HepG2 (cell line): ENCODE results near the gene GPR22. TPM values are rescaled to one million over a fixed set of nuclear protein-coding genes. Genes with fewer than 3 reads are reported as not detected.

ENCODE experiments used
- ATAC-seq: fragments of 200-7000 bp; cut with Tn5 transposase; 3 replicates; pipeline ENCODE4 v1.9.1; 2020; ENCODE audit warnings: mild to moderate bottlenecking, moderate library complexity
- BruUV-seq: library from RNA; stranded (reverse); fragments of 400-500 nt; replicated peaks from 2 replicates; lab custom pipeline; 2021; lab: Mats Ljungman, UMichigan
- CTCF ChIA-PET: fragments of 300-600 bp; formaldehyde crosslinking; extraction: SDS; loops from one replicate; lab custom pipeline; 2021; ENCODE audit warnings: low total read pairs, inconsistent platforms, low intra/inter-chr PET ratio; lab: Yijun Ruan, JAX
- POLR2A ChIA-PET: fragments of 350-600 bp; sonication (Branson Sonifier 250); formaldehyde crosslinking; loops from one replicate; lab custom pipeline; 2020; ENCODE audit warnings: antibody characterized with exemption, inconsistent platforms; lab: Yijun Ruan, JAX
- DNase-seq: peaks from one replicate; pipeline ENCODE4 v3.0.0-alpha.2; 2015; ENCODE audit warnings: low spot score
- FAIRE-seq: peaks from 3 replicates; lab custom pipeline; 2011; peaks lifted over from hg19 to GRCh38; lab: Jason Lieb, UNC
- H2AFZ ChIP-seq: one replicate; pipeline ENCODE4 v1.6.1; 2011; ENCODE audit warnings: low read length, inconsistent platforms
- H3K27ac ChIP-seq: fragments of 300-600 bp; 3 replicates; pipeline ENCODE4 v1.8.0; 2011; ENCODE audit warnings: mixed run types, mild to moderate bottlenecking, mixed read lengths, low read length, inconsistent platforms; ENCODE audit not compliant: insufficient read depth; ENCODE audit errors: extremely low read length
- H3K27me3 ChIP-seq, 2 experiments: fragments of 200-600 bp in 1 of 2; 2 replicates in 1 of 2; 3 replicates in 1 of 2; pipeline versions ENCODE4 v1.6.0 to v1.8.0; 2011; ENCODE audit warnings: low read length in 2 of 2, mild to moderate bottlenecking in 2 of 2, moderate library complexity in 2 of 2, inconsistent platforms in 1 of 2; ENCODE audit not compliant: insufficient read depth in 2 of 2, control insufficient read depth in 1 of 2
- H3K36me3 ChIP-seq, 2 experiments: fragments of 200-600 bp in 1 of 2; replicated peaks in 1 of 2; 2 replicates in 1 of 2; 3 replicates in 1 of 2; pipeline versions ENCODE4 v1.5.1 to v1.8.0; 2011; ENCODE audit warnings: low read length in 2 of 2, inconsistent platforms in 1 of 2; ENCODE audit not compliant: insufficient read depth in 2 of 2, control insufficient read depth in 1 of 2
- H3K4me1 ChIP-seq: 2 replicates; pipeline ENCODE4 v1.5.1; 2012; ENCODE audit warnings: low read length, inconsistent platforms; ENCODE audit not compliant: insufficient read depth
- H3K4me2 ChIP-seq: 2 replicates; pipeline ENCODE4 v1.6.0; 2011; ENCODE audit warnings: low read depth, low read length, inconsistent platforms
- H3K4me3 ChIP-seq, 3 experiments: fragments of 200-600 bp in 1 of 3; sonication (generic), shearing (Covaris generic) in 1 of 3; replicated peaks in 1 of 3; 2 replicates each; pipeline ENCODE4 v1.5.1; 2011 to 2016; ENCODE audit warnings: low read length in 3 of 3, inconsistent platforms in 2 of 3, low read depth in 2 of 3, mild to moderate bottlenecking in 2 of 3, control low read depth in 1 of 3, mixed read lengths in 1 of 3; ENCODE audit not compliant: insufficient read depth in 1 of 3
- H3K79me2 ChIP-seq: one replicate; pipeline ENCODE4 v1.6.1; 2011; ENCODE audit warnings: low read length, inconsistent platforms; ENCODE audit not compliant: insufficient read depth
- H3K9ac ChIP-seq: 2 replicates; pipeline ENCODE4 v1.6.0; 2011; ENCODE audit warnings: mild to moderate bottlenecking, low read depth, low read length, inconsistent platforms; ENCODE audit not compliant: insufficient read depth
- H3K9me3 ChIP-seq: 2 replicates; pipeline ENCODE4 v1.5.1; 2012; ENCODE audit warnings: mild to moderate bottlenecking, low read length
- H4K20me1 ChIP-seq: 2 replicates; pipeline ENCODE4 v1.6.0; 2011; ENCODE audit warnings: inconsistent platforms, mild to moderate bottlenecking, low read length, moderate library complexity; ENCODE audit not compliant: insufficient read depth
- HNRNPUL1 ChIP-seq: fragments of 200-400 bp; formaldehyde crosslinking; IDR thresholded peaks from 2 replicates; pipeline ENCODE4 v1.6.1; 2017; ENCODE audit warnings: low read depth, mild to moderate bottlenecking, low read length, moderate library complexity
- KDM4B ChIP-seq: sonication (generic); formaldehyde crosslinking; IDR thresholded peaks from 2 replicates; pipeline ENCODE4 v1.4.0; 2020; ENCODE audit warnings: missing genetic modification reagents
- MED8 ChIP-seq: sonication (generic); formaldehyde crosslinking; IDR thresholded peaks from 2 replicates; pipeline ENCODE4 v1.8.1; 2023; ENCODE audit warnings: mild to moderate bottlenecking, missing genetic modification reagents; ENCODE audit not compliant: insufficient replicate concordance
- NFE2 ChIP-seq: sonication (generic); formaldehyde crosslinking; IDR thresholded peaks from 2 replicates; pipeline ENCODE4 v1.4.0; 2020; ENCODE audit warnings: missing genetic modification reagents
- NRL ChIP-seq: sonication (generic); formaldehyde crosslinking; IDR thresholded peaks from 2 replicates; pipeline ENCODE4 v1.5.0; 2020; ENCODE audit warnings: missing genetic modification reagents, mild to moderate bottlenecking, moderate library complexity, borderline replicate concordance
- PCBP1 ChIP-seq: fragments of 200-400 bp; formaldehyde crosslinking; IDR thresholded peaks from 2 replicates; pipeline ENCODE4 v1.6.1; 2017; ENCODE audit warnings: mild to moderate bottlenecking, low read depth, low read length, borderline replicate concordance
- REL ChIP-seq: sonication (generic); formaldehyde crosslinking; conservative IDR thresholded peaks from 2 replicates; pipeline ENCODE4 v1.8.0; 2022; ENCODE audit warnings: mild to moderate bottlenecking, missing genetic modification reagents, moderate library complexity
- SMYD3 ChIP-seq: sonication (generic); formaldehyde crosslinking; IDR thresholded peaks from 2 replicates; pipeline ENCODE4 v1.8.1; 2023; ENCODE audit warnings: mild to moderate bottlenecking, missing genetic modification reagents
- STAT5B ChIP-seq: sonication (generic); formaldehyde crosslinking; IDR thresholded peaks from 2 replicates; pipeline ENCODE4 v1.4.0; 2020; ENCODE audit warnings: missing genetic modification reagents
- ZNF546 ChIP-seq: sonication (generic); formaldehyde crosslinking; conservative IDR thresholded peaks from 2 replicates; pipeline ENCODE4 v1.8.1; 2023; ENCODE audit warnings: mild to moderate bottlenecking, missing genetic modification reagents
- ZNF547 ChIP-seq: sonication (generic); formaldehyde crosslinking; IDR thresholded peaks from 2 replicates; pipeline ENCODE4 v1.5.1; 2020; ENCODE audit warnings: mild to moderate bottlenecking, missing genetic modification reagents
- ZNF556 ChIP-seq: sonication (generic); formaldehyde crosslinking; IDR thresholded peaks from 2 replicates; pipeline ENCODE4 v1.4.0; 2020; ENCODE audit warnings: mild to moderate bottlenecking, missing genetic modification reagents, borderline replicate concordance
- WGBS: methylation state at CpG from one replicate; pipeline ENCODE4 v1.1.6; 2017; ENCODE audit warnings: low lambda C conversion rate; 5-methylcytosine and 5-hydroxymethylcytosine counted together
- in situ Hi-C: cut with HindIII; loops from 2 replicates; pipeline ENCODE4 v1.10.0; 2017; ENCODE audit warnings: low pct_unique_long_range_greater_than_20kb; ENCODE audit not compliant: extremely low pct_ligation_motif_present
- intact Hi-C: fragments of 100-400 bp; cut with micrococcal nuclease; formaldehyde crosslinking; loops from one replicate; pipeline ENCODE4 v1.10.0; 2022; ENCODE audit not compliant: unreplicated experiment
- polyA plus RNA-seq, 8 experiments: library from polyadenylated mRNA; depleted of rRNA in 3 of 8; stranded (reverse) in 7 of 8; unstranded in 1 of 8; fragments of >200 nt; fragmentation: Illumina TruSeq in 4 of 8; extraction: Trizol in 4 of 8; gene quantifications; 2 replicates each; pipeline versions ENCODE4 v1.2.1 to v1.2.3, GENCODE V29; 2011 to 2016; ENCODE audit warnings: low read depth in 4 of 8, missing spikeins in 1 of 8, mixed read lengths in 1 of 8; ENCODE audit not compliant: insufficient read depth in 1 of 8
- total RNA-seq, 5 experiments: library from RNA; depleted of rRNA; stranded (reverse); fragments of >200 nt; fragmentation: Illumina TruSeq; extraction: Trizol; gene quantifications; 2 replicates each; pipeline ENCODE4 v1.2.3, GENCODE V29; 2016; ENCODE audit warnings: low read depth in 1 of 5
- TF ChIP-seq, protein P1 (sequence below): sonication (generic); formaldehyde crosslinking; IDR thresholded peaks from 2 replicates; pipeline ENCODE4 v1.5.1; 2020; ENCODE audit warnings: missing genetic modification reagents, mild to moderate bottlenecking, borderline replicate concordance
- TF ChIP-seq, protein P2 (sequence below): sonication (generic); formaldehyde crosslinking; IDR thresholded peaks from 2 replicates; pipeline ENCODE4 v1.4.0; 2020; ENCODE audit warnings: missing genetic modification reagents

The GPR22 gene
- total and polyA plus RNA-seq, 2 of the 13 experiments (the other 11 are each of a cell fraction or from before 2014, with no cell fraction given) = not detected

DNA sequence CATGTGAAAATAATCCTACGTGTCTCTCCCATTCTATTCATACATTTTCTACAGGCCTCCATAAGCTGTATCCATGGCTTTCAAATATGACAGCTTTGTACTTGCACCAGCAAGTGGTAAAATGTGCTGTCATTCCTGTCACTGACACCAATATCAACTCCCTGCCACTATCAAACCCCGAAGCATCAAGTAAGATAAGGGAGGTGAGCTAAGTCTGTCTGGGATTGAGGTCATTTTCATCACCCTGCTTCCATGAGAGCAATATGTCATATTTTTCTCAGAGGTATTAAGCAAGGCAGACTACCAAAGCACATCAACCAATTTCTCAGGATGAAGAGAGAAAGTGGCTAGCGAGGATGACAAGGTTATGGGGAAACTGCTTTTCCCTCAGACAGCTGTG, 11.1 kb downstream of the GPR22 start:
- DNase-seq = no peak
- no TSS peak for BruUV-seq
- H3K4me3 ChIP-seq = no peak overlapping the region
- H3K79me2 ChIP-seq = no peaks in the 10 kb centered on the region
- intact Hi-C loops (no loop called here), in situ Hi-C loops (no loop called here)
- H3K27me3 ChIP-seq = no peaks in the 10 kb centered on the region
- H3K9ac ChIP-seq = no peak overlapping the region
- CTCF ChIA-PET = no interaction called here
- ATAC-seq = no peak
- WGBS = 98% methylated on average over 3 of the region's 3 CpGs
- 0 out of 2 replicates have a peak, but pooled peaks cover 3% of the 10 kb centered on the region for H4K20me1 ChIP-seq
- no peaks in the 10 kb centered on the region for H3K4me1 ChIP-seq
- no peak overlapping the region for H3K27ac ChIP-seq
- no peak for TF ChIP-seq PCBP1
- no peak for TF ChIP-seq NRL
- no peak for TF ChIP-seq KDM4B
- TF ChIP-seq HNRNPUL1 = no peak
- no peak for TF ChIP-seq REL (CRISPR knock-in tag)
- no peak for TF ChIP-seq ZNF546 (CRISPR knock-in tag)
- TF ChIP-seq, protein P1, sequence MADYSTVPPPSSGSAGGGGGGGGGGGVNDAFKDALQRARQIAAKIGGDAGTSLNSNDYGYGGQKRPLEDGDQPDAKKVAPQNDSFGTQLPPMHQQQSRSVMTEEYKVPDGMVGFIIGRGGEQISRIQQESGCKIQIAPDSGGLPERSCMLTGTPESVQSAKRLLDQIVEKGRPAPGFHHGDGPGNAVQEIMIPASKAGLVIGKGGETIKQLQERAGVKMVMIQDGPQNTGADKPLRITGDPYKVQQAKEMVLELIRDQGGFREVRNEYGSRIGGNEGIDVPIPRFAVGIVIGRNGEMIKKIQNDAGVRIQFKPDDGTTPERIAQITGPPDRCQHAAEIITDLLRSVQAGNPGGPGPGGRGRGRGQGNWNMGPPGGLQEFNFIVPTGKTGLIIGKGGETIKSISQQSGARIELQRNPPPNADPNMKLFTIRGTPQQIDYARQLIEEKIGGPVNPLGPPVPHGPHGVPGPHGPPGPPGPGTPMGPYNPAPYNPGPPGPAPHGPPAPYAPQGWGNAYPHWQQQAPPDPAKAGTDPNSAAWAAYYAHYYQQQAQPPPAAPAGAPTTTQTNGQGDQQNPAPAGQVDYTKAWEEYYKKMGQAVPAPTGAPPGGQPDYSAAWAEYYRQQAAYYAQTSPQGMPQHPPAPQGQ (CRISPR knock-in tag) = no peak
- TF ChIP-seq STAT5B (CRISPR knock-in tag) = no peak
- no peak for TF ChIP-seq ZNF547 (CRISPR knock-in tag)
- no peak for TF ChIP-seq SMYD3
- TF ChIP-seq, protein P2, sequence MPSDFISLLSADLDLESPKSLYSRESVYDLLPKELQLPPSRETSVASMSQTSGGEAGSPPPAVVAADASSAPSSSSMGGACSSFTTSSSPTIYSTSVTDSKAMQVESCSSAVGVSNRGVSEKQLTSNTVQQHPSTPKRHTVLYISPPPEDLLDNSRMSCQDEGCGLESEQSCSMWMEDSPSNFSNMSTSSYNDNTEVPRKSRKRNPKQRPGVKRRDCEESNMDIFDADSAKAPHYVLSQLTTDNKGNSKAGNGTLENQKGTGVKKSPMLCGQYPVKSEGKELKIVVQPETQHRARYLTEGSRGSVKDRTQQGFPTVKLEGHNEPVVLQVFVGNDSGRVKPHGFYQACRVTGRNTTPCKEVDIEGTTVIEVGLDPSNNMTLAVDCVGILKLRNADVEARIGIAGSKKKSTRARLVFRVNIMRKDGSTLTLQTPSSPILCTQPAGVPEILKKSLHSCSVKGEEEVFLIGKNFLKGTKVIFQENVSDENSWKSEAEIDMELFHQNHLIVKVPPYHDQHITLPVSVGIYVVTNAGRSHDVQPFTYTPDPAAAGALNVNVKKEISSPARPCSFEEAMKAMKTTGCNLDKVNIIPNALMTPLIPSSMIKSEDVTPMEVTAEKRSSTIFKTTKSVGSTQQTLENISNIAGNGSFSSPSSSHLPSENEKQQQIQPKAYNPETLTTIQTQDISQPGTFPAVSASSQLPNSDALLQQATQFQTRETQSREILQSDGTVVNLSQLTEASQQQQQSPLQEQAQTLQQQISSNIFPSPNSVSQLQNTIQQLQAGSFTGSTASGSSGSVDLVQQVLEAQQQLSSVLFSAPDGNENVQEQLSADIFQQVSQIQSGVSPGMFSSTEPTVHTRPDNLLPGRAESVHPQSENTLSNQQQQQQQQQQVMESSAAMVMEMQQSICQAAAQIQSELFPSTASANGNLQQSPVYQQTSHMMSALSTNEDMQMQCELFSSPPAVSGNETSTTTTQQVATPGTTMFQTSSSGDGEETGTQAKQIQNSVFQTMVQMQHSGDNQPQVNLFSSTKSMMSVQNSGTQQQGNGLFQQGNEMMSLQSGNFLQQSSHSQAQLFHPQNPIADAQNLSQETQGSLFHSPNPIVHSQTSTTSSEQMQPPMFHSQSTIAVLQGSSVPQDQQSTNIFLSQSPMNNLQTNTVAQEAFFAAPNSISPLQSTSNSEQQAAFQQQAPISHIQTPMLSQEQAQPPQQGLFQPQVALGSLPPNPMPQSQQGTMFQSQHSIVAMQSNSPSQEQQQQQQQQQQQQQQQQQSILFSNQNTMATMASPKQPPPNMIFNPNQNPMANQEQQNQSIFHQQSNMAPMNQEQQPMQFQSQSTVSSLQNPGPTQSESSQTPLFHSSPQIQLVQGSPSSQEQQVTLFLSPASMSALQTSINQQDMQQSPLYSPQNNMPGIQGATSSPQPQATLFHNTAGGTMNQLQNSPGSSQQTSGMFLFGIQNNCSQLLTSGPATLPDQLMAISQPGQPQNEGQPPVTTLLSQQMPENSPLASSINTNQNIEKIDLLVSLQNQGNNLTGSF (CRISPR knock-in tag) = no peak
- no peak for TF ChIP-seq ZNF556 (CRISPR knock-in tag)
- TF ChIP-seq NFE2 (CRISPR knock-in tag) = no peak
- TF ChIP-seq MED8 (CRISPR knock-in tag) = no peak
- TF ChIP-seq, all 625 proteins: peak for 0
- Histone ChIP-seq H2AFZ (no peak overlapping the region), H3K4me2 (no peak overlapping the region), H3K36me3 (no peaks in the 10 kb centered on the region), H3K9me3 (no peaks in the 10 kb centered on the region)
- POLR2A ChIA-PET = no interaction called here
- no peak for FAIRE-seq
